Hippocampal formation (tissue), 2 donors: Measurements from ENCODE around the gene C22orf42.
"Not testable (repeated sequence)": the region's sequence is repeated elsewhere in the genome, so short reads cannot be mapped to it uniquely, and the experiment has no call there.

Source experiments
- DNase-seq, 2 donors: peaks; one replicate each; lab custom pipeline; 2025; lab: John Stamatoyannopoulos, UW

Gene C22orf42

GRCh38 chr22:32158712-32159533 lies at the start of gene C22orf42:
Gene C22orf42, minus strand, starts transcription at chr22:32159303. Its CDS starts 88 bp downstream, at chr22:32159215.
- DNase-seq = no peak

- no peak for DNase-seq
Observed at GRCh38 chr22:32208681-32209080, 49.6 kb upstream of the C22orf42 start.

- no peak for DNase-seq
Observed at GRCh38 chr22:32207971-32208480, 48.9 kb upstream of the C22orf42 start.

GRCh38 chr22:32206774-32207758 lies 48.0 kb upstream of the C22orf42 start:
- no peak for DNase-seq

- DNase-seq = no peak
Observed at GRCh38 chr22:32205974-32206773, 47.1 kb upstream of the C22orf42 start.

- DNase-seq = peak; percentile 20 to 58
Observed at GRCh38 chr22:32204856-32205722, 46.0 kb upstream of the C22orf42 start, which contains the start of gene RFPL2. Gene RFPL2, minus strand, starts transcription at chr22:32205073. Its CDS starts 2,622 bp downstream, at chr22:32202451.

GRCh38 chr22:32204040-32204855 lies 45.1 kb upstream of the C22orf42 start:
- no peak for DNase-seq

- DNase-seq = no peak
Observed at GRCh38 chr22:32203181-32204039, 44.3 kb upstream of the C22orf42 start.

GRCh38 chr22:32202539-32203180 lies 43.6 kb upstream of the C22orf42 start:
- peak in 1 of 2 donors; percentile 18 for DNase-seq

- DNase-seq = no peak
Observed at GRCh38 chr22:32202161-32202538, 43.0 kb upstream of the C22orf42 start.

GRCh38 chr22:32200752-32201151 lies 41.6 kb upstream of the C22orf42 start:
- no peak for DNase-seq

GRCh38 chr22:32199961-32200360 lies 40.9 kb upstream of the C22orf42 start:
- DNase-seq = no peak

- DNase-seq = no peak
Observed at GRCh38 chr22:32199341-32199740, 40.2 kb upstream of the C22orf42 start.

- DNase-seq = not testable (repeated sequence)
Observed at GRCh38 chr22:32197553-32198226, 38.6 kb upstream of the C22orf42 start.

- not testable (repeated sequence) for DNase-seq
Observed at GRCh38 chr22:32195900-32196299, 36.8 kb upstream of the C22orf42 start.

- DNase-seq = not testable (repeated sequence)
Observed at GRCh38 chr22:32193346-32193745, 34.2 kb upstream of the C22orf42 start.

GRCh38 chr22:32191021-32191420 lies 31.9 kb upstream of the C22orf42 start:
- DNase-seq = not testable (repeated sequence)
